ENCODE data around the gene FAM118B.

Gene FAM118B

DNA sequence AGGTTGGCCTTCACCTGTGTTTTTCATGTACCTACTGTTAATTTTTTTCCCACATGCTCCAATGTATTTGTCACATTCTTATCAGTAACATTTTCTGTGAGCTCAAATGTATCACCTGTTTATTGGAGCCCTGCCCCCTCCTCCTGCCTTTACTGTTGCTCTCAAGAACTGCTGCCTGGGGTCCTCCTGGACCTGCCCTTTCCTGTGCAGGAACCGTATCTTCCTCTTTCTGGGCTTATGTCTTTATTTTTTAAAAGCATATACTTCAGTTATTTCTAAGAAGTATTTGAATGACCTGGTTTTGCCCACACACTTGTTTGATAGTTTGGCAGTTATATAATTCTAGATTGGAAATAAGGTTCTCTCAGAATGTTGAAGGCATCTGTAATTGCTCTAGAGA is 5.9 kb downstream of the FAM118B start:
- WGBS (ENCODE audit: insufficient coverage, insufficient read length): no CpG with 5 or more reads among the region's 1 CpG
- Histone ChIP-seq H3K27ac (ENCODE audit: low read length) (no peak overlapping the region), H3K27me3 (ENCODE audit: control insufficient read depth, insufficient read depth, low read length) (no peaks in the 10 kb centered on the region), H3K36me3 (ENCODE audit: control insufficient read depth, insufficient read depth, low read length) (no peaks in the 10 kb centered on the region), H3K9me3 (ENCODE audit: control insufficient read depth, insufficient read depth, low read length) (no peaks in the 10 kb centered on the region), H3K4me3 (ENCODE audit: low read length) (no peak overlapping the region), H3K4me1 (ENCODE audit: control insufficient read depth, insufficient read depth, low read length) (no peaks in the 10 kb centered on the region)
- no peak for DNase-seq (ENCODE audit: low read depth, low spot score)

DNA sequence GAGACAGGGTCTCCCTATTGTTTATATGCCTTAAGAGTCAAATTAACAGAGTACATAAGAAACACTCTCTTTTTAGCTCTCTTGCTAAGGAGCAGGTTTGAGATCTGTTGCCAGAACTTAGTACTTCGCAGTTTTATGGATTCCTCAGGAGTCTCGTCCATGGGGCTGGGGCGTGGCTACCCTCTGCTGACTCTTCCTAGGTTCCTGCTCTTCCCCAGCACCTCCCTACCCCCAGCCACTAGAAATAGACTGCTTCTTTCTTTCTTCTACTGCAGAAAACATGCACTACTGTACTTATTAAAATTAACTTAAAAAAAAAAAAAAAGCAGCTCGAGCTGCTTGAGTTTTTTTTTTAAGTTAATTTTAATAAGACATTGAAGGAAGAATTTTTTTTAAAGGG is 8.0 kb downstream of the FAM118B start:
- Histone ChIP-seq H3K4me3 (ENCODE audit: low read length) (no peak overlapping the region), H3K9me3 (ENCODE audit: control insufficient read depth, insufficient read depth, low read length) (no peaks in the 10 kb centered on the region), H3K36me3 (ENCODE audit: control insufficient read depth, insufficient read depth, low read length) (no peaks in the 10 kb centered on the region), H3K27me3 (ENCODE audit: control insufficient read depth, insufficient read depth, low read length) (no peaks in the 10 kb centered on the region), H3K27ac (ENCODE audit: low read length) (no peak overlapping the region), H3K4me1 (ENCODE audit: control insufficient read depth, insufficient read depth, low read length) (no peaks in the 10 kb centered on the region)
- 100% methylated on average over 1 of the region's 4 CpGs for WGBS (ENCODE audit: insufficient coverage, insufficient read length)
- DNase-seq (ENCODE audit: low read depth, low spot score): no peak

DNA sequence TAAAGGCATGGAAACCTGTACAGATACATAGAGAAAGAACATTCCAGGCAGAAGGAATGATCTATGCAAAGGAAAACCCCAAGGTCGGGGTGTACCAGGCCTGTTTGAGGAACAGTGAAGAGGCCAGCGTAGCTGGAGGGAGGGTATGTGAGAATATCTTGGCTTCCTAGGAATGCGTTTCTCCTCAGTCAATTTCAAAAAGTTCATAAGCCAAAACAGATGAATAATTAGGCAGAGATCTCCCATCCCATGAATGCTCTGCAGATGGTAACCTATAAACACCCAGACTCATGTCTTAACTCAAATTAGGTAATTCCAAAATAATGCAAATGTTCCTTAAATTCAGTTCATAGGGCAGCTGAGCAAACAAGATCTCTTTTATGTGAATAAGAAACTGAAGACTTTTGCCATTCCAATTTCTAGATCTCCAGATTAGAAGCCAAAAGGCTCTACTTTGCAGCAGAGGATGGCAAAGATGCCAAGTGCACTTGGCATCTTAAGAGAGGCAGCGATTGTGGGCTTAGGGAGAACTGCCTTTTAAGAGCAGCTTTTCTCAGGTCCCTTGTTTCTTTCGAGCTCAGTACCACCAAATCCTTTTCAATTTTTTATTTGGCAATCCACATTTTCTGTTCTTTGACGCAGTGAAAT is 13.2 kb downstream of the FAM118B start:
- no CpG with 5 or more reads among the region's 6 CpGs for WGBS (ENCODE audit: insufficient coverage, insufficient read length)
- Histone ChIP-seq H3K36me3 (ENCODE audit: control insufficient read depth, insufficient read depth, low read length) (no peaks in the 10 kb centered on the region), H3K4me1 (ENCODE audit: control insufficient read depth, insufficient read depth, low read length) (no peaks in the 10 kb centered on the region), H3K9me3 (ENCODE audit: control insufficient read depth, insufficient read depth, low read length) (no peaks in the 10 kb centered on the region), H3K27me3 (ENCODE audit: control insufficient read depth, insufficient read depth, low read length) (no peaks in the 10 kb centered on the region), H3K4me3 (ENCODE audit: low read length) (no peak overlapping the region), H3K27ac (ENCODE audit: low read length) (no peak overlapping the region)
- DNase-seq (ENCODE audit: low read depth, low spot score): no peak

DNA sequence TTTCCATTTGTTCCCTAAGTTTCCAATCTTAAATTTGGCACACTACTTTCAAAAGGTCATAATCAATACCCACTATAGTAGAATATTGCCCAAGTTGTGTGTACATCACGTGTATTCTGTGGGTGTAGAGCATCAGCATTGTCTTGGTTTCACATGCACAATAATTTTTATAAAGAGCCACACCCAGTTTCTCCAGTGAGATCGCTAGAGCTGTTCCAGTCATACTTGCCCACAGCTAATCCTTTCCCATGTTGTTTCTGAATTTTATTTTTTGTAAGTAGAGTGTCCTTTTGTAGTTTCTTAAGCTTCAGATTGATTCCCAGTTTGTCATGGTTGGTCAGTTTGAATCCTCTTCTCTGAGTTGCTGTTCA is 13.7 kb downstream of the FAM118B start:
- H3K4me3 ChIP-seq (ENCODE audit: low read length): no peak overlapping the region
- DNase-seq (ENCODE audit: low read depth, low spot score): no peak
- no peaks in the 10 kb centered on the region for H3K27me3 ChIP-seq (ENCODE audit: control insufficient read depth, insufficient read depth, low read length)
- H3K9me3 ChIP-seq (ENCODE audit: control insufficient read depth, insufficient read depth, low read length): no peaks in the 10 kb centered on the region
- no CpG with 5 or more reads among the region's 2 CpGs for WGBS (ENCODE audit: insufficient coverage, insufficient read length)
- no peaks in the 10 kb centered on the region for H3K36me3 ChIP-seq (ENCODE audit: control insufficient read depth, insufficient read depth, low read length)
- no peak overlapping the region for H3K27ac ChIP-seq (ENCODE audit: low read length)
- H3K4me1 ChIP-seq (ENCODE audit: control insufficient read depth, insufficient read depth, low read length): no peaks in the 10 kb centered on the region

DNA sequence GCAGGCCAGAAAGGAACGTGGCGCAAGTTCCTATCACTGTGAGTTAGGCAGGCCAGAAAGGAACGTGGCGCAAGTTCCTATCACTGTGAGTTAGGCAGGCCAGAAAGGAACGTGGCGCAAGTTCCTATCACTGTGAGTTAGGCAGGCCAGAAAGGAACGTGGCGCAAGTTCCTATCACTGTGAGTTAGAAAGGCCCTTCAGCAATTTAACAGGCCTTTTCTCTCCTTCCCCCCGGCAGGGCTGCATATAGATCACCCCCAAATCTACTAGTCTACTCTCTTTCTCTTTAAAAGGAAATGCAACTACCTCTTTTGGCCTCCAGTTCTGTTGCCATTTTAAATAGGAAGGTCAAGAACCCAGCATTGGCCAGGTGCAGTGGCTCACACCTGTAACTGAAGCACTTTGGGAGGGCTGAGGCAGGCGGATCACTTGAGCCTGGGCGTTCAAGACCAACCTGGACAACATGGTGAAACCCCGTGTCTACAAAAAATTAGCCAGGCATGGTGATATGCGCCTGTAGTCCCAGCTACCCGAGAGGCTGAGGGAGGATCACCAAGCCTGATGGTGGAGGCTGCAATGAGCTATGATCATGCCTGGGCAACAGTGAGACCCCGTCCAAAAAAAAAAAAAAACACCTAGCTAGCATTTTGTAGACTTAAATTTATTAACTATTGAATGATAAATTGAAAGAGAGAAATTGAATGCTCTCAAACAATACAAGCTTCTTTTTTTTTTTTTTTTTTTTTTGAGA is 14.9 kb downstream of the FAM118B start:
- Histone ChIP-seq H3K27me3 (ENCODE audit: control insufficient read depth, insufficient read depth, low read length) (no peaks in the 10 kb centered on the region), H3K36me3 (ENCODE audit: control insufficient read depth, insufficient read depth, low read length) (no peaks in the 10 kb centered on the region), H3K9me3 (ENCODE audit: control insufficient read depth, insufficient read depth, low read length) (no peaks in the 10 kb centered on the region), H3K4me3 (ENCODE audit: low read length) (no peak overlapping the region), H3K27ac (ENCODE audit: low read length) (no peak overlapping the region), H3K4me1 (ENCODE audit: control insufficient read depth, insufficient read depth, low read length) (no peaks in the 10 kb centered on the region)
- no peak for DNase-seq (ENCODE audit: low read depth, low spot score)
- no CpG with 5 or more reads among the region's 15 CpGs for WGBS (ENCODE audit: insufficient coverage, insufficient read length)

DNA sequence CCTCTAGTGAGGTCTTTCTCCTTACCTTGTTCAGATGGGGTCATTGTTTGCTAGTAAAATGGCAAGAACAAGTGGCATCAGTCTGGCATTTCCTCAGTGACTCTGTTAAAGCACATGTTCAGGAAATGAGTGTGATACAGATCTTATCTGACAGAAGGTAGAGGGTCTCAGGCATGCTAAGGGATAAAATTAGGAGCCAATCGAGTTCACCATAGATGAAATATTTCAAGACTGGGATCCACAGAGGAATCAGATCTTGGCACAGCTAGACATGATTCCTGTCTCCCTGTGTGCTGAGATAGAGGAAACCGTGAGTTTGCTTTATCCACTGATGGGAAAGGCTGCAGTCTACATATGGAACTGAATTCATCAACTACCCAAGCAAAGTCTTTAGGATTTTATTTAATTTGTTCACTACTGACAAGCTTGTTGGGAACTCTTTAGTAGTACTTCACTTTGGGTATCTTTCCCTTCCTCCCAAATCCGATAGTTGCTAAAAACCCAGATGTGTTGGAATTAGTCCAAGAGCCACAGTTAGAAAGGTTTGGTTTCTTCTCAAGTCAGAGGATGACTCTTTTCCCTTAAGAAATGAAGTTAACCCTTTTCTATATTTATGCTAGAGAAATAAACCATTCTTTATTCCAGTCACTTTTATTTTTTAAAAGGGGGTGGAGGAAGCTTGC is 18.4 kb downstream of the FAM118B start:
- H3K4me3 ChIP-seq (ENCODE audit: low read length): no peak overlapping the region
- no peaks in the 10 kb centered on the region for H3K27me3 ChIP-seq (ENCODE audit: control insufficient read depth, insufficient read depth, low read length)
- DNase-seq (ENCODE audit: low read depth, low spot score): no peak
- H3K4me1 ChIP-seq (ENCODE audit: control insufficient read depth, insufficient read depth, low read length): no peaks in the 10 kb centered on the region
- WGBS (ENCODE audit: insufficient coverage, insufficient read length): no CpG with 5 or more reads among the region's 3 CpGs
- no peaks in the 10 kb centered on the region for H3K36me3 ChIP-seq (ENCODE audit: control insufficient read depth, insufficient read depth, low read length)
- no peaks in the 10 kb centered on the region for H3K9me3 ChIP-seq (ENCODE audit: control insufficient read depth, insufficient read depth, low read length)
- no peak overlapping the region for H3K27ac ChIP-seq (ENCODE audit: low read length)

DNA sequence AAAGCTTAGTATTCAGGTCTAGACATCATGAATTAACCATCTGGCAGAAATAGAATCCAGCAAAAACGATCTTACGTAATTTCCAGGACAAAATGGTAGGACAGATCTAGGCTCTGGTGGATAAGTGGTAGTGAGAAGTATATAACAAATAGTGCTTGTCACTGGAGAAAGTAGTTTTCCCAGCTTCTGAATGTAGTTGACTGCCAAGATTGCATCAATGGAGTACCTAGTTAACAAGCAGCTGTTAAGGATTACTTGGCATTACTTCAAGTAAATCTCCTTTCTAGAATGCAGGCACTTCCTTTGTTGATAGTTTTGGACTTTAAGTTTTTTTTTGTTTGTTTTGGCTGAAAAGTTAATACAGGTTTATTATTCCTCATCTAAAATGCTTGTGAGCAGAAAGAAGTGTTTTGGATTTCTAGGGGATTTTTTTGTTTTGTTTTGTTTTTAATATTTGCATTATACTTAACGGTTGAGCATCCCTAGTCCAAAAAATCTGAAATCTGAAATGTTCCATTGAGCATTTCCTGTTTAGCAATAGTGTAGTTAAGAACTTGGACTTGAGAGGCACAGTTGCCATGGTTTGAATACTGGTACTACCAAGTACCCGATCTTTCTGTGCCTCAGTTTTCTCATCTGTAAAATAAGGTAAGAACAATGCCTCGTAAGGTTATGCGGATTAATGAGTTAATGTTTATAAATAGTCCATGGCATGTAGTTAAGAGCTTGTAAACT is 20.3 kb downstream of the FAM118B start:
- no peaks in the 10 kb centered on the region for H3K4me1 ChIP-seq (ENCODE audit: control insufficient read depth, insufficient read depth, low read length)
- H3K36me3 ChIP-seq (ENCODE audit: control insufficient read depth, insufficient read depth, low read length): no peaks in the 10 kb centered on the region; the same call in 1 of the 2 replicates
- H3K9me3 ChIP-seq (ENCODE audit: control insufficient read depth, insufficient read depth, low read length): no peaks in the 10 kb centered on the region
- WGBS (ENCODE audit: insufficient coverage, insufficient read length): no CpG with 5 or more reads among the region's 6 CpGs
- H3K27ac ChIP-seq (ENCODE audit: low read length): no peak overlapping the region
- DNase-seq (ENCODE audit: low read depth, low spot score): no peak
- H3K4me3 ChIP-seq (ENCODE audit: low read length): no peak overlapping the region
- no peaks in the 10 kb centered on the region for H3K27me3 ChIP-seq (ENCODE audit: control insufficient read depth, insufficient read depth, low read length)

DNA sequence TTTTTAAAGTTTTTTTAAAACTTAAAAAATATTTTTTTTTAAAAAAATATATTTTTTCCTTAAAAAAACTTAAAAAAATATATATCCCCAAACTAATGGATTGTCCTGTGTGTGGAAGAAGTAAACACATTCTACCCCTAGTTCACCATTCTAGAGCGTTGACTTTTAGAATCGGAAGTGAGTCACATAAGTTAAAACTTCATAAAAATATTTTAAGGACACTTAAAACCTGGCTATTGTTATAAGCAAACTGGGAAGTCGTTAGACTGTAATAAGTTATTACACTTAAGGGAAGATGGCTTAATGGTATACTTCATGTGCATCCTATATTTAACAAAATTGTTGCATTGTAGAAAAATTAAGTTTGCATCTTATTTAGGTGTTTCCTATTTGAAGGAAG is 21.1 kb downstream of the FAM118B start:
- Histone ChIP-seq H3K4me1 (ENCODE audit: control insufficient read depth, insufficient read depth, low read length) (no peaks in the 10 kb centered on the region), H3K36me3 (ENCODE audit: control insufficient read depth, insufficient read depth, low read length) (no peaks in the 10 kb centered on the region; the same call in 1 of the 2 replicates), H3K27me3 (ENCODE audit: control insufficient read depth, insufficient read depth, low read length) (no peaks in the 10 kb centered on the region), H3K4me3 (ENCODE audit: low read length) (no peak overlapping the region), H3K27ac (ENCODE audit: low read length) (no peak overlapping the region), H3K9me3 (ENCODE audit: control insufficient read depth, insufficient read depth, low read length) (no peaks in the 10 kb centered on the region)
- no CpG with 5 or more reads among the region's 3 CpGs for WGBS (ENCODE audit: insufficient coverage, insufficient read length)
- no peak for DNase-seq (ENCODE audit: low read depth, low spot score)

DNA sequence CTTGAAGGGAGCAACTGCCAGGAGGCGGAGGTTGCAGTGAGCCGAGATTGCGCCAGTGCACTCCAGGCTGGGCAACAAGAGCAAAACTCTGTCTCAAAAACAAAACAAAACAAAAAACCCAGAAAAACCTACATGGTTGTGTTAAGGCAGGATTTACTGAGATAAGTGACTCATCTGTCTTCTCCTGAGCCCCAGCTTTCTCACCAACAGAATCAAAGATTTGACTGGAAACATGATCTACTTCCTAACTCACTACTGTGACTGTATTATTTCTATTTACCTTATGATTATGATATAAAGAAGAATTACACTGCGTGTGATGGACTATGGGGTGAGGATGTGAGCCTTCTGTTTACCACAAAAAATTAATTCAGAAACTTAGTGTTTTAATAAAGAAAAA is 21.8 kb downstream of the FAM118B start:
- Histone ChIP-seq H3K9me3 (ENCODE audit: control insufficient read depth, insufficient read depth, low read length) (no peaks in the 10 kb centered on the region), H3K4me3 (ENCODE audit: low read length) (no peak overlapping the region), H3K4me1 (ENCODE audit: control insufficient read depth, insufficient read depth, low read length) (no peaks in the 10 kb centered on the region), H3K27me3 (ENCODE audit: control insufficient read depth, insufficient read depth, low read length) (no peaks in the 10 kb centered on the region), H3K36me3 (ENCODE audit: control insufficient read depth, insufficient read depth, low read length) (no peaks in the 10 kb centered on the region; the same call in 1 of the 2 replicates), H3K27ac (ENCODE audit: low read length) (no peak overlapping the region)
- no peak for DNase-seq (ENCODE audit: low read depth, low spot score)
- no CpG with 5 or more reads among the region's 4 CpGs for WGBS (ENCODE audit: insufficient coverage, insufficient read length)

DNA sequence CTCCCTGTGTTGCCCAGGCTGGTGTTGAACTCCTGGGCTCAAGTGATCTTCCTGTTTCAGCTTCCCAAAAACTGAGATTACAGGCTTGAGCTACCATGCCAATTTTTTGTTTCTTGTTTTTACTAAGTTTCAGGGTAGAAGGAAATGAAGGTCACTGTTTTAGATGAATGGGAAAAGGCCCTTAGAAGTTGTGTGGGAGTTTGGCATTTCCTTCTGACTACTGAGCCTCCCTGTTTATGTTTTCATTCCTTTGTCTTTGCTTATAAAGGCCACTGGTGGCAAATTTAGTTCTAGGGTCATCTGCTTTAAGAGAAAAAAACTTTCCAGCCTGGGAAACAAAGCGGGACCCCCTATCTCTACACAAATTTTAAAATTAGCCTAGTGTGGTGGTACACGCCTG is 35.1 kb downstream of the FAM118B start:
- no peaks in the 10 kb centered on the region for H3K27me3 ChIP-seq (ENCODE audit: control insufficient read depth, insufficient read depth, low read length)
- no peak overlapping the region for H3K27ac ChIP-seq (ENCODE audit: low read length)
- no CpG with 5 or more reads among the region's 2 CpGs for WGBS (ENCODE audit: insufficient coverage, insufficient read length)
- H3K4me3 ChIP-seq (ENCODE audit: low read length): no peak overlapping the region
- DNase-seq (ENCODE audit: low read depth, low spot score): no peak
- H3K9me3 ChIP-seq (ENCODE audit: control insufficient read depth, insufficient read depth, low read length): no peaks in the 10 kb centered on the region
- H3K36me3 ChIP-seq (ENCODE audit: control insufficient read depth, insufficient read depth, low read length): peaks cover 2% of the 10 kb centered on the region; the same call in 1 of the 2 replicates
- H3K4me1 ChIP-seq (ENCODE audit: control insufficient read depth, insufficient read depth, low read length): no peaks in the 10 kb centered on the region

Data from iPS DF 6.9 (cell line).